ENCODE data around the gene PAX2.
"Not testable (repeated sequence)": the region's sequence is repeated elsewhere in the genome, so short reads cannot be mapped to it uniquely, and the experiment has no call there.

Gene PAX2

DNA sequence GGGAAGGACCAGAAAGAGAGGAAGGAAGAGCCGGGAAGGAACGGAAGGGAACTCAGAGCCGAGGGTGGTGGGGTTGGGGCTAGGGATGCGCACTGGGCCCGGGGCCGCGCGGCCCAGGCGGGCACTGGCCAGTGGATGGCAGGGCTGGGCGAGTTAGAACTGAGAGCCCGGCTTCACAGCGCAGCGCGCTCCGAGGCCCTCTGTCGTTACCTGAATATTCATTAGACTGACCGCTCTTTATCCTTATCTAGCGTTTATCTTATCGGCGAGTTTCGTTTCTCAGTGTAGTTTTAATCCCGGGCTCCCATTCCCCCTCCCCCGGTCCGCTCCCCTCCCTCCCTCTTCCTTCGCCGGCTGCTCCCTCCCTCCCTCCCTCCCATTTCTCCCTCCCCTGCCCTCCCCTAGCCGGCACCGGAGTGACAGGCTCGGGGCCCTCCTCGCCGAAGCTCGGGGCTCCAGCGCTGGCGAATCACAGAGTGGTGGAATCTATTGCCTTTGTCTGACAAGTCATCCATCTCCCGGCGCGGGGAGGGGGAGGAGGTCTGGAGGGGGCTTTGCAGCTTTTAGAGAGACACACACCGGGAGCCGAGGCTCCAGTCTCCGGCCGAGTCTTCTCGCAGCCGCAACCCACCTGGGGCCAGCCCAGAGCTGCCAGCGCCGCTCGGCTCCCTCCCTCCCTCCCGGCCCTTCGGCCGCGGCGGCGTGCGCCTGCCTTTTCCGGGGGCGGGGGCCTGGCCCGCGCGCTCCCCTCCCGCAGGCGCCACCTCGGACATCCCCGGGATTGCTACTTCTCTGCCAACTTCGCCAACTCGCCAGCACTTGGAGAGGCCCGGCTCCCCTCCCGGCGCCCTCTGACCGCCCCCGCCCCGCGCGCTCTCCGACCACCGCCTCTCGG is at the start of gene PAX2:
PAX2 (plus strand) TSS at position 596 of the 895 bp plus-strand sequence. CDS start 679 bp downstream, outside the sequence.
- no peak for DNase-seq (ENCODE audit: low read depth in 2 of 2)

DNA sequence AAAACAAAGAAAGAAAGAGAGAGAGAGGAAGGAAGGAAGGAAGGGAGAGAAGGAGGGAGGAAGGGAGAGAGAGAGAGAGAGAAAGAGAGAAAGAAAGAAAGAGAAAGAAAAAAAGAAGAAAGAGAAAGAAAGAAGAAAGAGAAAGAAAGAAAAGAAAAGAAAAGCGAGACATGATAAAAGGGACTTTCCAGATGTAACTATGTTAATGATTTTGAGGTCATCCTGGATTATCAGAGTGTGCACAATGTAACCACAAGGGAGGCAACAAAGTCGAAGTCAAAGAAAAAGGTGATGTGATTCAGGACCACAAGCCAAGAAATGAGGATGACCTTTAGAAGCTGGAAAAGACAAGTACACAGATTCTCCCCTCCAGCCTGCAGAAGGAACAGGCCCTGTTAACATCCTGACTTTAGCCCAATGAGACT is 48.9 kb upstream of the PAX2 start:
- no peak for DNase-seq (ENCODE audit: low read depth in 2 of 2)

DNA sequence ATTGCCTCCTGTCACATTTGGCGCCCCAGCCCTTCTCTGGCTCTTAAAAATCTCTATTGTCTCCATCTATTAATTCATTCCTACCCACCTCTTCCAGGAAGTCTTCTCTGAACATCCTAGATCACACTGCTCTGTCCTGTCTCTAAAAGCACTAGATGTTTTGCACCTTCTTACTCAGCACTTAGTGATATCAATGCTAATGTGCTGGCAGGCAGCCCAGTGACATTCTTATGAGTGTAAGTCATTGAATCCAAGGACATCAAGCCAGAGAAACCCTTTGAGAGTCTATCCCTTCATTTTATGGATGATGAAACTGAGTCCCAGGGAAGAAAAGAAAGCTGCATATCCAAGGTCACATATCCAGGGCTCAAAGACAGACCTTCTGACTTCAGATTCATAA is 48.3 kb upstream of the PAX2 start:
- no peak for DNase-seq (ENCODE audit: low read depth in 2 of 2)

DNA sequence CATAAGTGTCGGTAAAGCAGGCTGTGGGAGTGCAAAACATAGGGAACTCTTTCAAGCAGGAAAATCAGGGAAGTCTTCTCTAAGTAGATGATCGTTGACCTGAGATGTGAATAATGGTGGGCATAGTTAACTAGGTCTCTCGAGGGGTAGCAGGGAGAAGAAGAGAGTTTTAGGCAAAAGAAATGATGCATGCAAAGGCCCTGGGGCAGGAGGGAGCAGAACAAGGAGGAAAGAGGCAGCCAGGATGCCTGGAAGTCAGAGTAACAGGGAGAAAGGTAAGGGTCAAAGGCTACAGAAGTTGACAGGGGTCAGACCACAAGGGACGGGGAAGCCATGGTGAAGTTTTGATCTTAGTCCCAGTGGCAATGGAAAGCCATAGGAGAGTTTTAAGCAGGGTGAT is 47.8 kb upstream of the PAX2 start:
- no peak for DNase-seq (ENCODE audit: low read depth in 2 of 2)

DNA sequence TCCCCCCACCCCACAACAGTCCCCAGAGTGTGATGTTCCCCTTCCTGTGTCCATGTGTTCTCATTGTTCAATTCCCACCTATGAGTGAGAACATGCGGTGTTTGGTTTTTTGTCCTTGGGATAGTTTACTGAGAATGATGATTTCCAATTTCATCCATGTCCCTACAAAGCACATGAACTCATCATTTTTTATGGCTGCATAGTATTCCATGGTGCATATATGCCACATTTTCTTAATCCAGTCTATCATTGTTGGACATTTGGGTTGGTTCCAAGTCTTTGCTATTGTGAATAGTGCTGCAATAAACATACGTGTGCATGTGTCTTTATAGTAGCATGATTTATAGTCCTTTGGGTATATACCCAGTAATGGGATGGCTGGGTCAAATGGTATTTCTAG is 43.7 kb upstream of the PAX2 start:
- not testable (repeated sequence) for DNase-seq (ENCODE audit: low read depth in 2 of 2)

DNA sequence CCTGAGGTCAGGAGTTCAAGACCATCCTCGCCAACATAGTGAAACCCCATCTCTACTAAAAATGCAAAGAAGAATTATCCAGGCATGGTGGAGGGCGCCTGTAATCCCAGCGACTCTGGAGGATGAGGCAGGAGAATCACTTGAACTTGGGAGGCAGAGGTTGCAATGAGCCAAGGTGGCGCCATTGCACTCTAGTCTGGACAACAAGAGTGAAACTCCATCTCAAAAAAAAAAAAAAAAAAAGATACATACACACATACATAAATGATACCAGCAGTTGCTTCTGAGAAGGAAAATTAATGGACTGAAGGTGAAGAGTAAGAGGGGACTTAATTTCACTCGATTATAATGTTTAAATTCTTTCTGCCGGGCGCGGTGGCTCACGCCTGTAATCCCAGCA is 40.2 kb upstream of the PAX2 start:
- no peak for DNase-seq (ENCODE audit: low read depth in 2 of 2)

DNA sequence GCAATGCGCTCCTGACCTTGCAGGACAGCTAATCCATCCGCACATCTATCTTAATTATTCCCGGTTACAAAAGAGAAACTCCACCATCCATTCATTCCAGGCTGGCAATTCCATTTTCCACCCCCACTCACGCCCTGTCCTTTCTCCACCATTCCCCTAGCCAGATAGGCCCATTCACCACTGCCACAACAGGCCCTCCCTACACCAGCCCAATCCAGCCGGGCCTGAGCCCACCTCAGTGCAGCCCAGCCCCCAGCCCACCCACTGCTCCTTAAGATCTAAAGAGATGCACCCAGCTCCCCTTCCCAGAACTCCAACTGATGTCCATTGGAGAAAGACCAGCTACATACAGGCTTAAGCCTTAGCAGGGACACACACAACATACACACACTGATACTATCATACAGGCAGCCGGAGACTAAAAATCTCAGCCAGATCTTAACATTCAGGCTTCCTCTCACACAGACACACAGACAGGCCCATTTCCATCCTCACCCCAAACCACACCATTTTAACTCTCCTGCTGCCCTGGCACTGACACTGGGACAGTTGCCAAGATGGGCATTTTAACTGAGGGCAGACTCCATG is 38.0 kb upstream of the PAX2 start:
- no peak for DNase-seq (ENCODE audit: low read depth in 2 of 2)

DNA sequence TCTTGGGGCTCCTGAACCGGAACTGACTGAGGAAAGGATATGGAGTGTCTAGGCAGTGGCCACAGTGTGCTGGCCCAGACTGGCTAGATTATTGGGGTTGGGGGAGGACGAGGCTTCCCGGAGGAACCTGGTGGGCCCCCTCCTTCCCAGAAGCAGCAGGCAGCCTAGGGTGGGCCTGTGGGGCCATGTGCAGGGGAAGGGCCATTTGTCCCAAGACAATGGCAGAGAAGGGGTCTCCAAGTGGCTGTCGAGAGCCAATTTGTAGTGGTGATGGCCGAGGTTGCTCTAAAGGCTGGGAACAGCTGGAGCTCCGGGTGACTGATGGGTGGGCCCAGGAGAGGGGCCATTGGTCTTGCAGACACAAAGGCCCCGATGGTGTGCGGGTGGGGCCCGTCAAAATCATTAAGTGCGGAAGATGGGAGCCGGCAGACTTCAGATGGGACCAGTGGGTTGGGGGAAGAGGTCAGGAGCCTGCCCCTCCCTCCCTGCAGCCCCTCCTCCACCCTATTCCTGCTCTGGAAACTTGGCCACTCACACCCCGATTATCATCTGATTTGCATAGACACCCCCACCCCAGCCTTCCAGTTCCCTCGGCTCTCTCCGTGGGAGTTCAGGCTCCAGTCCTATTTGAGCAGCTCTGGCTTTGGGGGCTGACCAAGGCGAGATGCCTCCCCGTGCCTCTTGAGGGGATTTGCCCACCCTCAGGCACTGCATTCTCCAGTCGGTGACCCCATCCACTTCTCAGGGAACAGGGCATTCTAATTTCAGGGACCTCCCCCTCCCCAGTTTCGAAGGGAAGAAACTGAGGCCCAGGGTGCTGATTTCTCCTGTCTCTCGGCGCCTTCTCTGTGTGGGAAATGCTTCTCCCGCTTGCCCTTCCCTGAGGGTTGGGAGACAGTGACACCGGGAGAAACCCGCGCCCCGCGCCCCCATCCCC is 36.0 kb upstream of the PAX2 start:
- no peak for DNase-seq (ENCODE audit: low read depth in 2 of 2)

DNA sequence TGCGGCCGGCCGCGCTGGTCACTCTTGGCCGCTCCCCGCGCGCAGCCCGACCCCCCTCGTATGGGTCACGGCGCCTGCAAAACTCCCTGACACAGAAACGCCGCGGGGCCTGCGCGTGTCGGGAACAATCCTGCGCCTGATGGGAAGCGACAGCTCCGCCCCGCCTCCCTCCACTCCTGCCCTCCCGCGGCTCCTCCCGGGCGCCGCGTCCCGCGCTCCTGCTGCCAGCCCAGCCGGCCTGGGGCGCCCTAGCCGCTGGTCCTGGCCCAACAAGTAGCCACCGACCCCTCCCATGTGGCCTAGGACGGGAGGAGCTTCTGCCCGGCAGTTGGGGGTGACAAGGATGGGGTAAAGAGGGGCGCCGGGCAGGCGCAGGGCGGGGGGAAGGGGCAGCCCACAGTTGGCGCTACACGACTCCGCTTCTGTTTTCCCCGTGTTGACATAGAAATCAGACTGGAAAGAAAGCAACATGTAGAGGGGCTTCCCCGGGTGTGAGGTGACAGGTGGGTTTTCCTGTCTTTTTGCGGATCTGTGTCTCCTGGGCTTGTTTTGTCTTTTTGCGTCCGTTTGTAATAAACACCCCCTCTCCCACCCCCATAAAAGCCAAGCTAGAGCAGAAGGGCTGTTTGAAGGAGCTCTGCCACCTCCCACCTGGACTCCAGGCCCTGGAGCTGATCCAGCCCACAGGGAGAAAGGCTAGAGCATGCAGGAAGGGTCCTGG is 35.1 kb upstream of the PAX2 start:
- DNase-seq (ENCODE audit: low read depth in 2 of 2) = no peak

DNA sequence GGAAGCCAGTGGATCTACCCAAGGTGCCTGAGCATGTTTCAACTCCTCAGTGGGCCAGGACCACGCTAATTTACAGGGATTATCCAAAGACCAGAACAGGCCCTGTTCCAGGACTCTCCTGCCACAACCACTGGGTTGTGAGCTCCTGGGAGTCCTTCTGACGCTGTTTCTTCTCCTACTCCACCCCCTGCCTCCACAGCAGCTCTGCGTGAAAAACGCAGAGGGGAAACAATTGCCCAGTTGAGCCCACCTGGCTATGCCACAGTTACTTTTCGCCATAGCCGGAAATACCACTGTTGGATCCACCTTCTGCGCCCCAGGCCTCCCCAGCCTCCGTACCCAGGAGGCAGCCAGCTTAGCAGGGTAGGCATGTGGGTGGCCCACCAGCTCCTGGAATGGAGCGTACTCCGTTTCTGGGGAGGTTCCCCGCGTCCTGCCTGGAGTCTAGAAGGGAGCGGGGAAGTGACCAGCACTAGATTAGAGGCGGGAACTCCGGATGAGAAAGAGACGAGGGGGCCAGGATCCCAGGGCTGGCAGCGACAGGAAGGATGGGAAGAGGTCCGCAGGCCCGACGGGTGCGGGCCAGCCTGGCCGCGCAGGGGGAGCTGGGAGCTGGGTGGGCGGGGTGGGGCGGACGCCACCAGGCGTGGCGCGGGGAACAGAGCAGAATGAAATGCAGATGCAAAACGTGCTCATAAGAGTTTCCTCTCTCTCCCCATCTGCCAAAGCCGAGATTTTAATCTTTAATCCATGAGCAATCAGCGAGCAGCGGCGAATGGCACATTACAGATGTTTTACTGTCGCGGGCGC is 32.1 kb upstream of the PAX2 start:
- DNase-seq (ENCODE audit: low read depth in 2 of 2) = no peak

DNA sequence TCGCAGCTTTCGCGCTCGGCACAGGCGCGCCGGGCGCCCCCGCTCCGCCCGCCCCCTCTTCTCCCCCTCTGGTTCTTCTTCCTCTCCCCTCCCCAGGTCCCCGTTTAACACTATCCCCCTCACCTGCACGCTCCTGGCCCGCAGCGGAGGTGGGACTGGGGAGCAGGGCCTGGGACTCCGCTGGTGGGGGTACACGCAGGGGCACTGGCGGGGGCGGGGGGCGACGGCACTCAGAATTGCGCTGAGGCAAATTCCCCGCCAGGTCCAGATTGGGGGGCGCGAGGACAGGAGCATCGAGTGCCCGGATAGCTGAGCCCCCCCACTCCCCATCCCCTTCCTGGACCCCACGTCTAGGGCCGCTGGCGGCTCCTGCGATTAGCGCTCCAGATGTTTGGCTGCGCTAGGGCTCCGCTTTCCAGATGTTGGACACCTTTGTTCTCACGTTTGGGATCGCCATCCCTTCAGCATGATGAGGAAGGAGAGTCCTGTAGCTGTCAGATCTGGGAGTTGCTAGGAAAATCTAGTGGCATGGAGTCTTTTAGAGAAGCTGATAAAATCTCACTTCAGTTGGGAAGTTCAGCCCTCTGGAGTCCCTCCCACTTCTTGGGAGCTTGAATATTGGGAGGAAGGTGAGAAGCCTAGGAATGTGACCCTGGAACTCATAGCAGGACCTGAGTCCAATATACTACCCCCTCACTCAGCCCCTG is 31.4 kb upstream of the PAX2 start:
- DNase-seq (ENCODE audit: low read depth in 2 of 2) = no peak

DNA sequence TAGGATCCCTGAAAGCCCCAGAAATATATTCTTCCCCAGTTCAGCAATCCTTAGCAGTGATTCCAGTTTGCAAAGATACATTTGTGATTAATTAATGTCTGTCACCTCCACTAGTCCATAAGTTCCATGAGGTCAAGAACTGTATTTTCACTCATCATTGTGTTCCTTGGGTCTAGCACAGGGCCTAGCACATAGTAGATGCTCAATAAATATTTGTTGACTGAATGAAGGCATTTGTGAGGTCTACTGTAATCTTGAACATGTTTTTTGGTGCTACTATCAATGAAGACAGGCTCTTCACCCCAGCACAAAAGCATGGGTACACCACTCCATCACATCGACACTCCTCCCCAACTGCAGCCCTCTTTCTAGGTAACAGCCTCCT is 30.8 kb upstream of the PAX2 start:
- no peak for DNase-seq (ENCODE audit: low read depth in 2 of 2)

DNA sequence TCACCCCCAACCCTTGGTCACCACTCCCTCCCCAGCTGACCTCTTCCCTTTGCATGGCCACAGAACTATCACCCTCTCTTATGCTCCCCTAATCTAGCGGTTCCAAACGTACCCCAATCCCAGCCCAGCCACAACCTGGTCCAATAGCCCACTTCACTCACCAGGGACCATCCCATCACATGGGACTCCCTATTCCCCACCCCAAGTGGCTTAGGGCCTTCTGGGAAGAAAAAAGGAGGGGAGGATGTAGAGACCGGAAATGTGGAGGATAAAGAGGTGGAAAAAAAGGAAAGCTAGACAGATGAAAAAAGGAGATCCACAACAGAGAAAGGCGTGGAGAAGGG is 30.3 kb upstream of the PAX2 start:
- no peak for DNase-seq (ENCODE audit: low read depth in 2 of 2)

DNA sequence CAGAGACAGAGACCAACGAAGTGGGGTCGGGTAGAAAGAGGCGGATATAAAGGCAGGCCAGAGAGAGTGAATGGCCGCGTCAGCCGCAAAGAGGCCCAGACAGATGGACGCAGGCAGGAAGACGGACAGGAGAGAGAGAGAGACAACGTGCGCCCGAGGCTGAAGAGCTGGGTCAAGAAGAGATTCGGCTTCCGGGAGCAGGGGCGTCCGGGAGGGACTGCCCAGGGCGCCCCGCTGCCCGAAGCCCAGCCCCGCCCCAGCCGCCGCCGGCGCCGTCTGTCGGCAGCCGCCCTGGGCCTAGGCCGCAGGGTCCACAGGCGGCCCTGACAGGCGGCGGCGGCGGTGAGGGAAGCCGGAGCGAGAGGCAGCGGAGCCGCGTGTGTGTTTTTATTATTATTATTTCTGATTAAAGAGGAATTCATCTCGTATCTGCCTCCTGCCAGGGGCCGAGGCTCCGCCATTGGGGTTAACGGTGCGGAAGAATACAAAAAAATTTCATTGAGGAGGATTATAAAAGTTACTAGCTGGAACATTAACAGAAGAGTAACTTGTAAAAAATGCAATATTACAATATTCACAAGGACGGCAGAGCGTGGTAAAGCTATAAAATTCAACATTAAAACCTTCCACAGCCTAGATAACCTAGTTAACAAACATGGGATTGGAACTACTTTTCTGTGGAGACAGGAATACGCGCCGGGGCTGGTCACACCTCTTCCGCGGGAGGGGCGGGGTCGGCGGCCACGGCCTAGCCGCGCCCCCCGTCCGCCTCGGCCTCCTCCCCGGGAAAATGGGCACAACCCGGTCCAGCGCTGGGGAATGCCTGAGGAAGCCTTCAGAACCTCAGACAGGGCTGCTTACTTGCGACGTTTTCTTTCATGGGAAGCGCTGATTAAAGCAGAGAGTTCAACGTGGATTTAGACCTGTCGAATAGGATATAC is 29.7 kb upstream of the PAX2 start:
- no peak for DNase-seq (ENCODE audit: low read depth in 2 of 2)

DNA sequence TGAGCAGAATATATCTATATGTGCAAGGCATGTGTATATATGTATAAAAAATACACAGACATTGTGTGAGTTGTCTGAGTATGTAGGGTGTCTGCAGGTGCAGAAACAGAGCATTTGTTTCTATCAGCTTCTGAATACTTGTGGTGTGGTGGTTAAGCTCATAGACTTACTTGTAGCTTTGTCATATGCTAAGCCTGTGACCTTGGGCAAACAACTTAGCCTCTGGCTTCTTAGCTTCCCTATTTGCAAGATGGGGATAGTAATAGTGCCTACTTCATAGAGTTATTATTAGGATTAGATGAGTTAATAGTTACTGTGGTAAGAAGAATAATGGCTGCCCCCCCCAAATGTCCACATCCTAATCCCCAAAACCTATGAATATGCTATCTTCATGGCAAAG is 28.2 kb upstream of the PAX2 start:
- DNase-seq (ENCODE audit: low read depth in 2 of 2) = no peak

DNA sequence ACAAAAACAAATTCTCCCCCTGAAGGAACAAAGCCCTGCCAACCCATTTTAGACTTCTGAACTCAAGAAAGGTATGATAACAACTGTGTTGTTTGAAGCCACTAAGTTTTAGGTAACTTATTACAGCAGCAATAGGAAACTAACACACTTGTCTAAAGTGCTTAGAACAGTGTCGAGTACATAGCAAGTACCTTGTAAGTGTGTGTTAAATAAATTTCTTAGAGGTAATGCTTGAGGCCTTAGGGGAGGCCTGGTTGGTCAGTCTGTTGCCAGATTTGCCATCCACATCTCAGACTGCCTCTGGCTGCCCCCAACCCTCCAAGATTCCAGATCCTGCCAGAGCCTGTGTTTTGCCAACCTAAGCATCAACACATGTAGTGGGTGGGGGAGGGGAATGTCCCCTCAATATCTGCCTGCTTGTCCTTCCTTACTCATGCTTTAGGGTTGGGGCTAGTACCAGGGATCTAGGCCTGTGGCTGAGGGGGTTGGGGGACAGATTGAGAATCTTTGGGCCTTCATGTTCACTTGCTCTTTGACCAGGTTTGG is 27.1 kb upstream of the PAX2 start:
- no peak for DNase-seq (ENCODE audit: low read depth in 2 of 2)

DNA sequence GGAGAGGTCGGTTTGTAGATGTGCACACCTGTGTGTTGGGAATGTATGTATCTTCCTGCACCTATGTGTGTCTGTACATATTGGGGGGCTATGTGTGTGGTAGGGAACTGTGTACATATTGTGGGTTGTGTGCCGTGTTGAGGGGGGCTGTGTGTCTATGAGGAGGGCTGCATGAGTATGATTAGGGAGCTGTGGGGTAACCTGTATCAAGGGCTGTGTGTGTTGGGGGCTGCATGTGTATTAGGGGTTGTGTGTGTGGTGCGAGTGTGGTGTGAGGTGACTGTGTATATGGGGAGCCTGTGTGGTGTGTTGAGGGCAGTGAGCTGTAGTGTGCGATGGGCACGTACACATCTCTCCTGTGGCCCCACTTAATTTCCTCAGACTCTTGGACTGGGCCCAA is 22.2 kb upstream of the PAX2 start:
- DNase-seq (ENCODE audit: low read depth in 2 of 2) = no peak

DNA sequence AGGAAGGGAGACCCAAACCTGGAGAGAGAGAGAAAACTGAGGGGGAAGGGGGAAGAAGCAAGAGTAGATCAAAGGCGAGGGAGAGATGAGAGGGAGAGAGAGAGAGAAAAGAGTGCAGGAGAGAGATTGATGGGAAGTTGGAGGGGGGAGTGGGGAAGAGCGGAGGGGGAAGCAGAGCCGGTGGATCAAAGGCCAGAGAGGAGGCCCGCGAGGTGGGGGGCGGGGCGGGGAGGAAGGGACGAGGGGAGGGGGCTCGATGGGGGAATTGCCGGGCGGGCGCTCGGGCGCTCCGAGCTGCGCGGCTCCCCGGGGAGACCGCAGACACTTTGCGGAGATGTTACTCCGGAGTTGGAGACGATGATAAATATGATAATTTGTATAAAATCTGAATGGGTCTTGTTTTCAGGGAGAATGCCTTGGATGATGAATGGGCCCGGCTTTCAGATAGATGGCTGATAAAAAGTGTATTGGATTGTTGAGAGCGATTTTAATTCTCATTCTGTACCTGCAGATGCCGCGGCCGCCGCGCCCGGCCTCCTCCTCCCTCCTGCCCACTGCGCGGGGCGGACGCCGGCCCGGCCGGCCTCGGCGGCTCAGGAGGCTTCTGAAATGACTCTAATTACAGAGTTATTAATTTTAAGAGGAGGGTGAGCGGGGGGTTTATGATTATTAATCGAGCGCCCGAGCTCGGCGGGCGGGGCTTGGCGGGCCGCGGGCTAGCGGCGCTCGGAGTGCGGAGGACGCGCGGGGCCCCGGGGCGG is 21.4 kb upstream of the PAX2 start:
- no peak for DNase-seq (ENCODE audit: low read depth in 2 of 2)

Measured in stimulated activated CD4-positive, alpha-beta T cell treated with anti-CD3 and anti-CD28 coated beads, Interleukin-4, amount 100 ng/mL, for 48 hours (primary cell).